ENCODE results near the gene GMNC.

DNA sequence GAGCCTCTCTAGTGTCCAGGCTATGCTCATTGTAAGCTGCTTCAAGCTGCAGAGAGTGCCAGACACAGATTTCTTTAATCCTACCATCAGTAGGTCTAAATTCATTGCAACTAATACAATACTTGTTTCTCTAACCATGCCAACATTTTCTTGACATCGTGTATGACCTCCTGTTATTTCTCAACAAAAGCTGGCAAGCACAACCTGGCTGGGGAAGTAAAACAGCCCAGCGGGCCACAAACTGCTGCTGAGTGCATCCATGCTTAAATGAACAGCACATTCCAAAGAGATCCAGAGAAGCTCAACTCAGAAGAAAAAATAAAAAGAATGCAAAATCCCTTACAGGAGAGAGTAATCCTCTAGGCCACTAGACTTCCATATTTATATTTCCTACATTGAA is 36.5 kb downstream of the GMNC start:
- TF ChIP-seq EZH2 (IDR thresholded peaks at IDR 0.05; ENCODE audit: insufficient read depth, poor library complexity, severe bottlenecking) (no peak), EZH2phosphoT487 (IDR thresholded peaks at IDR 0.05; ENCODE audit: insufficient read depth, low read depth) (no peak)

Measured in GM23248 (cell line).